B cell (primary cell): ENCODE measurements around the gene PRRT4. TPM values are rescaled to one million over a fixed set of nuclear protein-coding genes. Genes with fewer than 3 reads are reported as not detected.

ENCODE experiments used
- ATAC-seq: fragments of 200-7000 bp; cut with Tn5 transposase; one replicate; pipeline ENCODE4 v1.10.0; 2021; ENCODE audit warnings: low read depth, mild to moderate bottlenecking, moderate number of reproducible peaks, moderate library complexity
- CTCF ChIA-PET: fragments of 350-600 bp; sonication (Branson Sonifier 250); formaldehyde crosslinking; loops from one replicate; lab custom pipeline; 2021; ENCODE audit warnings: antibody characterized with exemption, inconsistent platforms; lab: Charles Lee
- POLR2A ChIA-PET: fragments of 350-600 bp; sonication (Branson Sonifier 250); formaldehyde crosslinking; loops from one replicate; lab custom pipeline; 2021; ENCODE audit warnings: antibody characterized with exemption; lab: Charles Lee
- DNase-seq: peaks from one replicate; pipeline ENCODE4 v3.0.0; 2013
- H2AFZ ChIP-seq: 2 replicates; pipeline ENCODE4 v1.6.1; 2012; ENCODE audit warnings: mild to moderate bottlenecking, low read depth, low read length; ENCODE audit not compliant: insufficient read depth, poor library complexity, severe bottlenecking
- H3K27ac ChIP-seq, 2 donors: 1 replicate in 1 of 2; 2 replicates in 1 of 2; pipeline ENCODE4 v1.5.1; 2012 to 2013; ENCODE audit warnings: low read length in 2 of 2, mild to moderate bottlenecking in 2 of 2, moderate library complexity in 1 of 2
- H3K27me3 ChIP-seq, 4 experiments: fragments of 200-600 bp in 1 of 4; sonication (generic) in 1 of 4; replicated peaks in 1 of 4; 1 replicate in 2 of 4; 2 replicates in 2 of 4; pipeline versions ENCODE4 v1.6.1 to v1.7.0; 2013 to 2016; ENCODE audit warnings: low read length in 3 of 4, mild to moderate bottlenecking in 2 of 4, mixed read lengths in 1 of 4, moderate library complexity in 1 of 4; ENCODE audit not compliant: insufficient read depth in 4 of 4, control insufficient read depth in 3 of 4; ENCODE audit errors: control extremely low read depth in 1 of 4
- H3K36me3 ChIP-seq, 2 experiments: replicated peaks in 1 of 2; 1 replicate in 1 of 2; 2 replicates in 1 of 2; pipeline versions ENCODE4 v1.6.1 to v1.7.1; 2013; ENCODE audit warnings: low read length in 1 of 2; ENCODE audit not compliant: insufficient read depth in 2 of 2, control insufficient read depth in 1 of 2; ENCODE audit errors: control extremely low read depth in 1 of 2, extremely low read depth in 1 of 2
- H3K4me1 ChIP-seq, 2 donors: fragments of 200-600 bp in 1 of 2; sonication (generic) in 1 of 2; 1 replicate in 1 of 2; 2 replicates in 1 of 2; pipeline versions ENCODE4 v1.5.1 to v1.6.1; 2013 to 2017; ENCODE audit warnings: low read length in 2 of 2; ENCODE audit not compliant: control insufficient read depth in 2 of 2, insufficient read depth in 2 of 2
- H3K4me2 ChIP-seq: replicated peaks from 2 replicates; pipeline ENCODE3; 2012; ENCODE audit warnings: mild to moderate bottlenecking, low read depth, low read length; ENCODE audit not compliant: poor library complexity, severe bottlenecking
- H3K4me3 ChIP-seq, 5 experiments: fragments of 200-600 bp in 1 of 5; sonication (generic) in 1 of 5; 1 replicate in 3 of 5; 2 replicates in 2 of 5; pipeline versions ENCODE4 v1.5.1 to v1.7.0; 2011 to 2016; ENCODE audit warnings: low read length in 4 of 5, mild to moderate bottlenecking in 4 of 5, low read depth in 2 of 5, control low read depth in 1 of 5, moderate library complexity in 1 of 5; ENCODE audit not compliant: insufficient read depth in 1 of 5; ENCODE audit errors: control extremely low read depth in 1 of 5, extremely low read depth in 1 of 5
- H3K79me2 ChIP-seq: fragments of 200-600 bp; sonication (generic); one replicate; pipeline ENCODE4 v1.6.0; 2016; ENCODE audit warnings: low read length; ENCODE audit not compliant: control insufficient read depth, insufficient read depth
- H3K9ac ChIP-seq: fragments of 200-600 bp; sonication (generic); 2 replicates; pipeline ENCODE4 v1.6.1; 2017; ENCODE audit warnings: mild to moderate bottlenecking, low read length, moderate library complexity
- H3K9me3 ChIP-seq, 3 donors: one replicate each; pipeline versions ENCODE4 v1.6.1 to v1.7.1; 2013; ENCODE audit warnings: low read length in 2 of 3; ENCODE audit not compliant: control insufficient read depth in 2 of 3, insufficient read depth in 1 of 3; ENCODE audit errors: control extremely low read depth in 1 of 3
- H4K20me1 ChIP-seq: 2 replicates; pipeline ENCODE4 v1.6.0; 2012; ENCODE audit warnings: mild to moderate bottlenecking, low read length; ENCODE audit not compliant: insufficient read depth, control insufficient read depth, poor library complexity, severe bottlenecking
- H3K27ac Mint-ChIP-seq: one replicate; pipeline ENCODE4 v1.8.0; 2021; ENCODE audit warnings: mixed read lengths
- H3K27me3 Mint-ChIP-seq: one replicate; pipeline ENCODE4 v1.8.0; 2021; ENCODE audit warnings: mixed read lengths
- H3K4me1 Mint-ChIP-seq: one replicate; pipeline ENCODE4 v1.8.0; 2021; ENCODE audit warnings: mixed read lengths
- H3K4me3 Mint-ChIP-seq: one replicate; pipeline ENCODE4 v1.8.0; 2021; ENCODE audit warnings: mixed read lengths
- H3K9me3 Mint-ChIP-seq: one replicate; pipeline ENCODE4 v1.8.0; 2022; ENCODE audit warnings: mixed read lengths; ENCODE audit not compliant: insufficient read depth
- CTCF ChIP-seq: fragments of 200-600 bp; IDR thresholded peaks from one replicate; pipeline ENCODE4 v1.8.0; 2022; ENCODE audit warnings: antibody characterized with exemption, mild to moderate bottlenecking
- EZH2 ChIP-seq: IDR thresholded peaks from 2 replicates; pipeline ENCODE4 v1.6.1; 2012; ENCODE audit warnings: borderline replicate concordance, low read depth, mild to moderate bottlenecking, moderate library complexity, low read length; ENCODE audit not compliant: insufficient read depth, poor library complexity, severe bottlenecking
- WGBS: methylation state at CpG from one replicate; pipeline ENCODE4 v1.1.5; 2013; ENCODE audit warnings: missing lambda C conversion rate; ENCODE audit not compliant: insufficient coverage; 5-methylcytosine and 5-hydroxymethylcytosine counted together
- intact Hi-C: fragments of 100-400 bp; cut with micrococcal nuclease; formaldehyde crosslinking; loops from one replicate; pipeline ENCODE4 v1.10.0; 2022
- polyA plus RNA-seq: library from polyadenylated mRNA; depleted of rRNA; stranded (reverse); fragments of >200 nt; gene quantifications from 2 replicates; pipeline ENCODE4 v1.2.3, GENCODE V29; 2012
- total RNA-seq, 2 donors: library from RNA; stranded (reverse); fragments of 120-200 nt in 1 of 2; gene quantifications; 1 replicate in 1 of 2; 2 replicates in 1 of 2; pipeline versions ENCODE4 v1.2.3 to v1.2.4, GENCODE V29; 2013 to 2022

Gene PRRT4
- total and polyA plus RNA-seq, 2 donors (not counting 1 experiment from before 2014, with no cell fraction given): 0.04 to 0.20 TPM

- no peaks in the 10 kb centered on the region for H3K79me2 ChIP-seq
Measured at GRCh38 chr7:128383776-128384175, 22.3 kb upstream of the PRRT4 start.

More at GRCh38 chr7:128383776-128384175, 22.3 kb upstream of the PRRT4 start:
- Histone ChIP-seq H3K4me3 (no peak overlapping the region), H3K9me3 (no peaks in the 10 kb centered on the region), H3K27me3 (peaks cover 0 to 10% (median 3%) of the 10 kb centered on the region in 4 experiments), H3K27ac (no peak overlapping the region), H3K4me1 (peaks cover 0 to 7% of the 10 kb centered on the region in 2 donors), H4K20me1 (no peaks in the 10 kb centered on the region), H3K9ac (no peak overlapping the region), H3K36me3 (no peaks in the 10 kb centered on the region), H2AFZ (no peak overlapping the region), H3K4me2 (no peak overlapping the region)
- Mint-ChIP-seq H3K27ac (no peak overlapping the region), H3K4me1 (peaks cover 3% of the 10 kb centered on the region), H3K4me3 (no peak overlapping the region), H3K9me3 (no peaks in the 10 kb centered on the region), H3K27me3 (no peaks in the 10 kb centered on the region)
- DNase-seq (peak; percentile 1), ATAC-seq (no peak)
- 89% methylated on average over 1 of the region's 3 CpGs for WGBS
- ChIA-PET POLR2A (no interaction called here), CTCF (interaction anchor here (1.4 kb wide), 1 partner anchor 14 kb away, joined by 7 read pairs; no protein-coding TSS in a partner anchor)
- TF ChIP-seq EZH2 (no peak), CTCF (no peak)
- intact Hi-C loops: no loop called here
